Brain microvascular endothelial cell (primary cell): Measurements from ENCODE around the gene SYNPO2L.

Source experiments
- DNase-seq: peaks from one replicate; pipeline ENCODE4 v3.0.0-alpha.2; 2020
- H3K27ac ChIP-seq: fragments of 250-450 bp; sonication (Bioruptor Pico); 2 replicates; pipeline ENCODE4 v1.5.1; 2020; ENCODE audit warnings: mild to moderate bottlenecking, moderate library complexity
- H3K27me3 ChIP-seq: fragments of 250-450 bp; sonication (Bioruptor Pico); replicated peaks from 2 replicates; pipeline ENCODE4 v1.5.1; 2020; ENCODE audit warnings: mild to moderate bottlenecking
- H3K36me3 ChIP-seq: fragments of 250-450 bp; sonication (Bioruptor Pico); replicated peaks from 2 replicates; pipeline ENCODE4 v1.5.1; 2020; ENCODE audit warnings: mild to moderate bottlenecking
- H3K4me3 ChIP-seq: 2 replicates; pipeline ENCODE4 v1.5.1; 2011; ENCODE audit warnings: low read depth, mild to moderate bottlenecking, control low read depth, low read length, moderate library complexity
- in situ Hi-C: cut with HindIII; loops from 2 replicates; pipeline ENCODE4 v1.10.0; 2017; ENCODE audit warnings: low sequenced_read_pairs, low pct_ligation_motif_present
- TF ChIP-seq, protein P1 (sequence below): IDR thresholded peaks from 2 replicates; pipeline ENCODE4 v1.5.1; 2011; ENCODE audit warnings: low read depth, mild to moderate bottlenecking, moderate library complexity, low read length, control low read depth, inconsistent platforms; ENCODE audit errors: missing control alignments

SYNPO2L gene

DNA sequence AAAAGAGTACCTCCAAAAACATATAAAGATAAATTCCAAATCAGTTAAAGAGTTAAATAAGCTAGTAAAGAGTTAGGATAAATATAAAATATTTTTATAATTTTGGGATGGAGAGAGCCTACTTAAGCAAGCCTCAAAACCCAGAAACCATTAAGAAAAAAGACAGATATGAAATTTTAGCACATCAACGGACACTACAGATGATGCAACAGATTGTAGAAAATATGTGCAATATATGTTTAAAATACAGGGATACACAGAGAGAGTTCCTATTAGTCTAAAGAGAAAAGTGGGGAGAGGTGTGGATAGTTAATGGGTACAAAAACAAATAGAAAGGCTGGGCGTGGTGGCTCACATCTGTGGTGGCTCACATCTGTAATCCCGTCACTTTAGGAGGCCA lies 41.1 kb downstream of the SYNPO2L start:
- TF ChIP-seq, protein P1, sequence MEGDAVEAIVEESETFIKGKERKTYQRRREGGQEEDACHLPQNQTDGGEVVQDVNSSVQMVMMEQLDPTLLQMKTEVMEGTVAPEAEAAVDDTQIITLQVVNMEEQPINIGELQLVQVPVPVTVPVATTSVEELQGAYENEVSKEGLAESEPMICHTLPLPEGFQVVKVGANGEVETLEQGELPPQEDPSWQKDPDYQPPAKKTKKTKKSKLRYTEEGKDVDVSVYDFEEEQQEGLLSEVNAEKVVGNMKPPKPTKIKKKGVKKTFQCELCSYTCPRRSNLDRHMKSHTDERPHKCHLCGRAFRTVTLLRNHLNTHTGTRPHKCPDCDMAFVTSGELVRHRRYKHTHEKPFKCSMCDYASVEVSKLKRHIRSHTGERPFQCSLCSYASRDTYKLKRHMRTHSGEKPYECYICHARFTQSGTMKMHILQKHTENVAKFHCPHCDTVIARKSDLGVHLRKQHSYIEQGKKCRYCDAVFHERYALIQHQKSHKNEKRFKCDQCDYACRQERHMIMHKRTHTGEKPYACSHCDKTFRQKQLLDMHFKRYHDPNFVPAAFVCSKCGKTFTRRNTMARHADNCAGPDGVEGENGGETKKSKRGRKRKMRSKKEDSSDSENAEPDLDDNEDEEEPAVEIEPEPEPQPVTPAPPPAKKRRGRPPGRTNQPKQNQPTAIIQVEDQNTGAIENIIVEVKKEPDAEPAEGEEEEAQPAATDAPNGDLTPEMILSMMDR: no peak
- H3K4me3 ChIP-seq: no peak overlapping the region
- no peaks in the 10 kb centered on the region for H3K36me3 ChIP-seq
- no peaks in the 10 kb centered on the region for H3K27me3 ChIP-seq
- no peak for DNase-seq
- in situ Hi-C loops: no loop called here
- H3K27ac ChIP-seq: no peak overlapping the region

DNA sequence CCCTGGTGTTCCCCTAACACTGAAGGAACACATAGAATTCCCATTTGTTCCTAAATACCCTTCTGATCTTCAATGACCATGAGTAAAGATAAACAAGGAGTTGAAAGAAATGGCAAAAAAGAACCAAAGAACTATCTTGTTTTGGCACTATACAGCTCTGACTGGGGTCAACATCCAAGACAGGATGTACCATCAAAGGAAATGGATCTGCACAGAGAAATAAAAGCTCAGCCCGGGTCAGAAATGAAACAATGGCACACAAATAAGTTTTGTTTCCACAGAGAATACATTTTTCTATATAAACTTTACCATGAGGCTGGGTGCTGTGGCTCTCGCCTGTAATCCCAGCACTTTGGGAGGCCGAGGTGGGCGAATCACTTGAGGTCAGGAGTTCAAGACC lies 46.7 kb downstream of the SYNPO2L start:
- TF ChIP-seq, protein P1: no peak
- DNase-seq: no peak
- in situ Hi-C loops: no loop called here
- Histone ChIP-seq H3K27me3 (no peaks in the 10 kb centered on the region), H3K4me3 (no peak overlapping the region), H3K27ac (no peak overlapping the region), H3K36me3 (no peaks in the 10 kb centered on the region)

DNA sequence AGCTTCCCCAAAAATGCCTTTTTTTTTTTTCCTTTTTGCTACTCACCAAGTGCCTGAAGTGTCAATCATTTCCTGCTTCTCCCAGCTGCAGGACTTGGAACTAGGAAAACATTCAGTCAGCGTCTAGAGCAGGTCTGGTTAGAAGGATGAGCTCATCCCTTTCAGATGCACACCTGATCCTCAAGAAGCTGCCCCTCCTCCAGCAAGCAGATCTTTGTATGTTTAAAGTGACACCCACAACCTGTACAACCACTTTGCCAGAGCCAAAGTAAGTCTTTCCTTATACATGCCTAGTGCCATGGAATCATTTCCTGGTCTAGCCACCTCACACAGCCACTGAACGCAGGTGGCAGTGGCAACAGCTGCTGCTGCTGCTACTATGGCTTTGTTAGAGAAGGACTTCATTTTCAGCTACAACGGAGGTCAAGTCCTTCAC lies 54.3 kb downstream of the SYNPO2L start:
- peak; percentile 18 for DNase-seq
- TF ChIP-seq, protein P1: no peak
- H3K27ac ChIP-seq: no peak overlapping the region

DNA sequence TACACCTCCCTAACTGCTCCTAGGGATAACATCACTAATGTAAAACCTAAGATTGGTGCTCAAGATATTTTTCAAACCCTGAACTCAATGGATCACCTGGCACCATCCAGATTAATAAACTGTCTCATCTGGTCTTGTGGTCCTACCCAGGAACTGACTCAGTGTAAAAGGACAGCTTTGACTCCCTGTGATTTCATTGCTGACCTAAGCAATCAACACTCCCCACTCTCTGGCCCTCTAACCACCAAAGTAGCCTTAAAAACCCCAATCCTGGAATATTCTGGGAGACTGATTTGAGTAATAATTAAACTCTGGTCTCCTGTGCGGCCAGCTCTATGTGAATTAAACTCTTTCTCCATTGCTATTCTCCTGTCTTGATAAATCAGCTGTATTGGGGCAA lies 58.5 kb downstream of the SYNPO2L start:
- Histone ChIP-seq H3K27me3 (no peaks in the 10 kb centered on the region), H3K27ac (no peak overlapping the region), H3K36me3 (no peaks in the 10 kb centered on the region), H3K4me3 (no peak overlapping the region)
- TF ChIP-seq, protein P1: no peak
- in situ Hi-C loops: no loop called here
- DNase-seq: peak; percentile 14

More for the DNA sequence above, 54.3 kb downstream of the SYNPO2L start:
- Histone ChIP-seq H3K36me3 (no peaks in the 10 kb centered on the region), H3K4me3 (no peak overlapping the region), H3K27me3 (no peaks in the 10 kb centered on the region)
- in situ Hi-C loops: no loop called here
